Bone marrow (tissue), 2 donors: ENCODE measurements around the gene IGSF23.

Experiments
- DNase-seq, 2 donors: peaks; one replicate each; lab custom pipeline; 2025; lab: John Stamatoyannopoulos, UW

IGSF23 gene

DNA sequence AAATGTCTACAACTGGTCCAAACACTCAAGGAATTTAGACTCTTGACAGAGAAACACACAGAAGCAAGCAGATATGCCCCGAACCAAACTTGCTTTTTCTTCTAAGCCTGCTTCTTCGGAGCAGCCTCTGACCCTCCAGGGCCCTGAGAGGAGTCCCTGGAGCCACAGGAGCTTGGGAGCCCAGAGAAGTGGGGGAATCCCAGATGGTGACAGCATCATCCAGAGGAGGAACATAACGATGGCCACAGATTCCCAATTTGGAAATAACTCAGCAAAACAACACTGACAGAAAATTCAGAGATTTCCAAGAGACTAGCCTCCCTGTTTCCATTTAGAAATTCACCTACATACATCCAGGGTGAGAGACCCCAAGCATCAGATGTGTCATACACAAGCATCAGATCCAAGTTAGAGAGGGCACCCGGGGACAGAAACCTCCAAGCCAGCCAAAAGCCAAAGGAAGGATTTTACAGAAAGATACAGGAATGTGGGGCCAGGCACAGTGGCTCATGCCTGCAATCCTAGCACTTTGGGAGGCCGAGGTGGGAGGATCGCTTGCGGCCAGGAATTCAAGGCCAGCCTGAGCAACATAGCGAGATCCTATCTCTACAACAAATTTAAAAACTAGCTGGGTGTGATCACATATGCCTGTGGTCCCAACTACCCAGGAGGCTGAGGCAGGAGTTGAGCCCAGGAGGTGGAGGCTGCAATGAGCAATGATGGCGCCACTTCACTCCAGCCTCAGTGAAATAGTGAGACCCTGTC, 28.3 kb downstream of the IGSF23 start:
- no peak for DNase-seq

DNA sequence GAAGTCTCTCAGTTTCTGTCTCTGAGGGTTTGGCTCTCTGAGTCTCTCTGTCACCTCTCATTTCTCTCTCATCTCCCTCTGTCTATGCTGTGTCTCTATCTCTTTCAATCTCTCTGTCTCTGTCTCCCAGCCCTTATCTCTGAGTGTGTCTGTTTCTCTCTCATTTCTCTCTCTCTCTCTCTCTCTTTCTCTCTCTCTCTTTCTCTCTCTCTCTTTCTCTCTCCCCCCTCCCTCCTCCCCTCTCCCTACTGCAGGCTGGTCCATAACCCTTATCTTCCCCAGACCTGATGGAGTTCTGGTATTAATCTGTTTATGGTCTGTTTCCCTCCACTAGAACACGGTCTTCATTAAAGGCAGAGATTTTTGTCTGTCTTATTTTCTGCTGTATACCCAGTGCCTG, 29.0 kb downstream of the IGSF23 start:
- DNase-seq: no peak

DNA sequence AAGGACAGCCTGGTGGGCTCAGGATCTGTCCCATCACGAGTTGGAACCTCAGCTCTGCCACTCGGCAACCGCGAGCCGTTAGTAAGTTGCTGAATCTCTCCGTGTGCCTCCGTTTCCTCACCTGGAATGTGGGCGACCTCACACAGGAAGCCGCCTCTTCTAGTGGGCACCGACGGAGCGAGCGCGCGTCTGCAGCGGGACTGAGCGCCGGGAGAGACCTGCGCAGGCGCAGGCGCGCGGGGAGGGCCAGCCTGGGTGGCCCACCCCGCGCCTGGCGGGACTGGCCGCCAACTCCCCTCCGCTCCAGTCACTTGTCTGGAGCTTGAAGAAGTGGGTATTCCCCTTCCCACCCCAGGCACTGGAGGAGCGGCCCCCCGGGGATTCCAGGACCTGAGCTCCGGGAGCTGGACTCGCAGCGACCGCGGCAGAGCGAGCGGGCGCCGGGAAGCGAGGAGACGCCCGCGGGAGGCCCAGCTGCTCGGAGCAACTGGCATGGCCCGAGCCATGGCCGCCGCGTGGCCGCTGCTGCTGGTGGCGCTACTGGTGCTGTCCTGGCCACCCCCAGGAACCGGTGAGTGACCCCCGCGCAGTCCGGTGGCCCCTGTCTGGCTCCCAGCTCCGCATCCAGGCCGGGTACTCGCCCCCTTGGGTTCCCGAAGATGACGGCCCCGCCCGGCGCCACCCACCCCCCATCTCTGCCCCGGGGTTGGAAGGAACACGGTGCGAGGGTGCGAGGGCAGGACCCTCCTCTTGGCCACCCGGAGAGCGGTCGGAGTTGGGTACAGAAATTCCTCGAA, 30.4 kb downstream of the IGSF23 start, which contains the start of gene PVR:
PVR (plus strand) TSS at position 306 of the 797 bp plus-strand sequence; CDS start at position 493, 187 bp downstream.
- DNase-seq: peak in 1 of 2 donors; percentile 37

DNA sequence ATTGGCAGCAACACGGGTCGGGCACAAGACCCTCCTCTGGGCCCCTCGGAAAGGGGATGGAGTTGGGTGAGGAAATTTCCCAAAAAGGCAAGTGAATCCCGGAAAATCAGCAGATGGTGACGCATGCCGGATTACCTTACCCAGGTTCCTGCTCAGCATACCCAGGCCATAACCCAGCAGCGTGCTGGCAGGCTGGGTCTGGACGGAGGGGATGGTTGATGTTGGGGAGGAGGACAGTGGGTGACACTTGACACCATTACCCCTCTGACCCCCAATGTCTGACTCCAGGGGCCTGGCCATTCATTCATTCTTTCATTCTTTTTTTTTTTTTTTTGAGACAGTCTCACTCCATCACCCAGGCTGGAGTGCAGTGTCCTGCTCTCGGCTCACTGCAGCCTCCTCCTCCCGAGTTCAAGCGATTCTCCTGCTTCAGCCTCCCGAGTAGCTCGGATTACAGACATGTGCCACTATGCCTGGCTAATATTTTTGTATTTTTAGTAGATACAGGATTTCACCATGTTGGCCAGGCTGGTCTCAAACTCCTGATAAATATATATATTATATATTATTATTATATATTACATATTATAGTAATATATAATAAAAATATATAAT, 31.1 kb downstream of the IGSF23 start:
- no peak for DNase-seq

- DNase-seq: no peak
Measured at GRCh38 chr19:44645407-44646048, 32.2 kb downstream of the IGSF23 start.

GRCh38 chr19:44646049-44646416, 32.7 kb downstream of the IGSF23 start:
- DNase-seq: no peak

DNA sequence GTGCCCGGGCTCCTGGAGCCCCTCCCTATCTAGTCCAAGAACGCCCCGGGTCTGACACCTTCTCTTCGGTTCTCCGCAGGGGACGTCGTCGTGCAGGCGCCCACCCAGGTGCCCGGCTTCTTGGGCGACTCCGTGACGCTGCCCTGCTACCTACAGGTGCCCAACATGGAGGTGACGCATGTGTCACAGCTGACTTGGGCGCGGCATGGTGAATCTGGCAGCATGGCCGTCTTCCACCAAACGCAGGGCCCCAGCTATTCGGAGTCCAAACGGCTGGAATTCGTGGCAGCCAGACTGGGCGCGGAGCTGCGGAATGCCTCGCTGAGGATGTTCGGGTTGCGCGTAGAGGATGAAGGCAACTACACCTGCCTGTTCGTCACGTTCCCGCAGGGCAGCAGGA, 33.8 kb downstream of the IGSF23 start:
- no peak for DNase-seq

GRCh38 chr19:44648631-44649251, 35.4 kb downstream of the IGSF23 start:
- DNase-seq: no peak

GRCh38 chr19:44649578-44650145, 36.3 kb downstream of the IGSF23 start:
- no peak for DNase-seq

- no peak for DNase-seq
Measured at GRCh38 chr19:44653343-44653742, 40.0 kb downstream of the IGSF23 start.

DNA sequence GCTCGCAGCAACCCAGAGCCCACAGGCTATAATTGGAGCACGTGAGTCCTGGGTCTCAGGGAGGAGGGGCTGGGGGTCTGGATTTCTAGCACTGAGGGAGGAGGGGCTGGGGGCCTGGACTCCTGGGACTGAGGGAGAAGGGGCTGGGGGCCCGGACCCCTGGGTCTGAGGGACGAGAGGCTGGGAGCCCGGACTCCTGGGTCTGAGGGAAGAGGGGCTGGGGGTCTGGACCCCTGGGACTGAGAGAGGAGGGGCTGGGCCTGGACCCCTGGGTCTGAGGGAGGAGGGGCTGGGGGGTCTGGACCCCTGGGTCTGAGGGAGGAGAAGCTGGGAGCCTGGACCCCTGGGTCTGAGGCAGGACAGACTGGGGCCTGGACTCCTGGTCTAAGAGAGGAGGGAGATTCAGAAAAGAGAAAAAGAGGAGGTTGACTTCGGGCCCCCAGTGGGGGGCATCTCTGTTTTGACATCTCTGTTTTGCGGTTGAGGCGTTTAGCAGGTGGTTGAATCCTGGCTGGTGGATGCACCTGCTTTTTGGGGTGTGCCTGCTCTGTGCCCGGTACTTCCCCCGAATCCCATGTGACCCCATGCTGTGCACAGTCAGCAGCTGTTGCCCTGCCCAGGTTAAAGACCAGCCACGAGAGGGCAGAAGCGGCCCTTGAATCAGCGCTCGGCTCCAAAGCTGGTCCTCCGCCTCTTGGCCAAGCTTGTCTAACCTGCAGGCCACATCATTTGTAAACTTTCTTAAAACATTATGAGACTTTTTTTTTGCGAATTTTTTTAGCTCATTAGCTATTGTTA, 40.8 kb downstream of the IGSF23 start:
- peak; percentile 56 to 70 for DNase-seq

- DNase-seq: peak; percentile 26 to 54
Measured at GRCh38 chr19:44657211-44657921, 44.0 kb downstream of the IGSF23 start.

GRCh38 chr19:44658069-44658733, 44.8 kb downstream of the IGSF23 start:
- no peak for DNase-seq

GRCh38 chr19:44660081-44660480, 46.7 kb downstream of the IGSF23 start:
- DNase-seq: no peak

- no peak for DNase-seq
Measured at GRCh38 chr19:44661205-44661604, 47.8 kb downstream of the IGSF23 start.

DNA sequence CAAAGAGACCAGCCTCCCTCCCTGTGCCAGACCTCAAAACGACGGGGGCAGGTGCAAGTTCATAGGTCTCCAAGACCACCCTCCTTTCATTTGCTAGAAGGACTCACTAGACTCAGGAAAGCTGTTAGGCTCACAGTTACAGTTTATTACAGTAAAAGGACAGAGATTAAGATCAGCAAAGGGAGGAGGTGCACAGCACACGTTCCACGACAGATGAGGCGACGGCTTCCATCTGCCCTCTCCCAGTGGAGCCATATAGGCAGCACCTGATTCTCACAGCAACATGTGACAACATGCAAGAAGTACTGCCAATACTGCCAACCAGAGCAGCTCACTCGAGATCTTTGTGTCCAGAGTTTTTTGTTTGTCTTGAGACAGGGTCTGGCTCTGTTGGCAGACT, 48.5 kb downstream of the IGSF23 start:
- DNase-seq: no peak

DNA sequence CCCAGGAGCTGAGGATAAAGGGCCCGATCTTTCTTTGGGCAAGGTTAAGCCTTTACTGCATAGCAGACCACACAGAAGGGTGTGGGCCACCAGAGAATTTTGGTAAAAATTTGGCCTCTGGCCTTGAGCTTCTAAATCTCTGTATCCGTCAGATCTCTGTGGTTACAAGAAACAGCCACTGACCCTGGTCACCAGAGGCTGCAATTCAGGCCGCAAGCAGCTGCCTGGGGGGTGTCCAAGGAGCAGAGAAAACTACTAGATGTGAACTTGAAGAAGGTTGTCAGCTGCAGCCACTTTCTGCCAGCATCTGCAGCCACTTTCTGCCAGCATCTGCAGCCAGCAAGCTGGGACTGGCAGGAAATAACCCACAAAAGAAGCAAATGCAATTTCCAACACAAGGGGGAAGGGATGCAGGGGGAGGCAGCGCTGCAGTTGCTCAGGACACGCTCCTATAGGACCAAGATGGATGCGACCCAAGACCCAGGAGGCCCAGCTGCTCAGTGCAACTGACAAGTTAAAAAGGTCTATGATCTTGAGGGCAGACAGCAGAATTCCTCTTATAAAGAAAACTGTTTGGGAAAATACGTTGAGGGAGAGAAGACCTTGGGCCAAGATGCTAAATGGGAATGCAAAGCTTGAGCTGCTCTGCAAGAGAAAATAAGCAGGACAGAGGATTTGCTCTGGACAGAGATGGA, 49.5 kb downstream of the IGSF23 start:
- no peak for DNase-seq

DNA sequence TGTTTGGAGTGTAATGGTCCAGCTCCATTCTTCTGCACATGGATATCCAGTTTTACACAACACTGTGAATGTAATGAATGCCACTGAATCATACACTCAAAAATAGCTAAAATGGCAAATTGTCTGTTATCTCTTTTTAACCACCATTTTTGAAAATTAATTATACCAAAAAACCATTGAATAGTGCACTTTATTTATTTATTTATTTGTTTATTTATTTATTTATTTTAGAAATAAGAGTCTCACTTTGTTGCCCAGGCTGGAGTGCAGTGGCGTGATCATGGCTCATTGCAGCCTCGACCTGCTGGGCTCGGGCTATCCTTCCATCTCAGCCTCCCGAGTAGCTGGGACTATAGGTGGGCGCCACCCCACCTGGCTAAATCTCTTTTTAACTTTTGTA, 50.6 kb downstream of the IGSF23 start:
- DNase-seq: no peak

- DNase-seq: no peak
Measured at GRCh38 chr19:44664976-44665375, 51.6 kb downstream of the IGSF23 start.
